DOHH2 (cell line): ENCODE measurements around the gene MUC13.

Experiments used
- CTCF ChIP-seq: fragments of 200-600 bp; sonication (generic); IDR thresholded peaks from one replicate; pipeline ENCODE4 v1.5.1; 2014; ENCODE audit warnings: antibody characterized with exemption, mild to moderate bottlenecking, low read depth, low read length; ENCODE audit not compliant: poor library complexity, severe bottlenecking
- EZH2phosphoT487 ChIP-seq: fragments of 200-600 bp; sonication (generic); IDR thresholded peaks from 2 replicates; pipeline ENCODE4 v1.6.1; 2017; ENCODE audit warnings: borderline replicate concordance, mild to moderate bottlenecking, antibody characterized with exemption, low read length, moderate library complexity, mixed read lengths

- TF ChIP-seq CTCF (no peak), EZH2phosphoT487 (no peak)
These were observed 7.2 kb upstream of the MUC13 start for GRCh38 chr3:124941771-124942170.
